ENCODE results near the gene PRDM15. TPM values are rescaled to one million over a fixed set of nuclear protein-coding genes. Genes with fewer than 3 reads are reported as not detected.

Gene PRDM15
- total and polyA plus RNA-seq, 2 donors (not counting 3 experiments of a cell fraction or from before 2014, with no cell fraction given): 11.8 to 12.9 TPM

DNA sequence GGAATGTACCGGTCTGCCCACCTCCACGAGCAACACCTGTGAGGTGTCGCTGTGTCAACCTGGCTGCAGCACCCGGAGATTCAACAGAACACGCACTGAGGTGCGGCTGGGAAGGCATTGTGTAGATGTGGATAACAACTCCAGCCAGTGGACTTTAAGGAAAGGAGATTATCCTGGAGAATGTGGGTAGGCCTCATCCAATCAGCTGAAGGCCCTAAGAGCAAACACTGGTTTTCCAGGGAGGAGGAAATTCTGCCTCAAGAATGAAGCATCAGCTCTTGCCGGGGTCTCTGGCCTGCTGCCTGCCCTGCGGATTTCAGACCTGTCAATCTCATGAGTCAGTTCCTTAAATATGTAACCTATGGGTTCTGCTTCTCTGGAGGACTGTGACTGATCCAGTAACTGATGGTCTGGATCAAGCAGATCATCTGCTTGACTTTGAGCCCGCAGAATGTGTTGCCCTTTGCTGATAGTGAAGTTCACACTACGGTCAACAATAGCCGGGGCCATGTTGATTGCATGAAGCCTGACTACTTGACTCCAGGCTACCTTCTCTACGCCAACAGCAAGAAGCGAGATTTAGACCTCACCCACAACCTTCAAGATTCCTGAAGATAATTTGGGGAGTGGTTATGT is 15.9 kb upstream of the PRDM15 start:
- BruUV-seq (replicated peaks): no TSS peak
- Histone ChIP-seq H3K36me3 (ENCODE audit: control insufficient read depth in 2 of 2, extremely low read depth in 1 of 2, insufficient read depth in 2 of 2, low read length in 2 of 2) (peaks cover 0 to 21% of the 10 kb centered on the region in 2 experiments), H3K4me1 (ENCODE audit: control insufficient read depth, extremely low read depth, insufficient read depth, low read length) (peaks cover 15% of the 10 kb centered on the region), H3K4me3 (replicated peaks in 1 of 3; ENCODE audit: insufficient read depth in 1 of 3, low read depth in 1 of 3, low read length in 3 of 3) (no peak overlapping the region), H3K27me3 (ENCODE audit: control insufficient read depth in 2 of 2, insufficient read depth in 2 of 2, low read length in 2 of 2) (no peaks in the 10 kb centered on the region), H2AFZ (ENCODE audit: low read depth, low read length) (no peak overlapping the region), H3K9me1 (replicated peaks; ENCODE audit: control insufficient read depth, extremely low read depth, insufficient read depth, low read length) (no peaks in the 10 kb centered on the region), H3K27ac (ENCODE audit: insufficient read depth, low read depth, low read length) (peak overlapping the region; percentile 26), H3K9ac (replicated peaks; ENCODE audit: extremely low read depth, insufficient read depth, low read length) (no peak overlapping the region), H3K4me2 (ENCODE audit: insufficient read depth, low read length) (peak overlapping the region; percentile 23), H3K9me3 (replicated peaks; ENCODE audit: control insufficient read depth, insufficient read depth, low read length) (no peaks in the 10 kb centered on the region), H4K20me1 (replicated peaks; ENCODE audit: control insufficient read depth, extremely low read depth, insufficient read depth, low read length) (no peaks in the 10 kb centered on the region), H3K79me2 (ENCODE audit: control insufficient read depth, insufficient read depth, low read length) (no peaks in the 10 kb centered on the region)
- DNase-seq (ENCODE audit: low read depth, low spot score) (peak; percentile 71), FAIRE-seq (peak; percentile 97)
- TF ChIP-seq POLR2A (IDR thresholded peaks at IDR 0.05; ENCODE audit: low read depth, low read length): no peak
- TF ChIP-seq, protein P1, sequence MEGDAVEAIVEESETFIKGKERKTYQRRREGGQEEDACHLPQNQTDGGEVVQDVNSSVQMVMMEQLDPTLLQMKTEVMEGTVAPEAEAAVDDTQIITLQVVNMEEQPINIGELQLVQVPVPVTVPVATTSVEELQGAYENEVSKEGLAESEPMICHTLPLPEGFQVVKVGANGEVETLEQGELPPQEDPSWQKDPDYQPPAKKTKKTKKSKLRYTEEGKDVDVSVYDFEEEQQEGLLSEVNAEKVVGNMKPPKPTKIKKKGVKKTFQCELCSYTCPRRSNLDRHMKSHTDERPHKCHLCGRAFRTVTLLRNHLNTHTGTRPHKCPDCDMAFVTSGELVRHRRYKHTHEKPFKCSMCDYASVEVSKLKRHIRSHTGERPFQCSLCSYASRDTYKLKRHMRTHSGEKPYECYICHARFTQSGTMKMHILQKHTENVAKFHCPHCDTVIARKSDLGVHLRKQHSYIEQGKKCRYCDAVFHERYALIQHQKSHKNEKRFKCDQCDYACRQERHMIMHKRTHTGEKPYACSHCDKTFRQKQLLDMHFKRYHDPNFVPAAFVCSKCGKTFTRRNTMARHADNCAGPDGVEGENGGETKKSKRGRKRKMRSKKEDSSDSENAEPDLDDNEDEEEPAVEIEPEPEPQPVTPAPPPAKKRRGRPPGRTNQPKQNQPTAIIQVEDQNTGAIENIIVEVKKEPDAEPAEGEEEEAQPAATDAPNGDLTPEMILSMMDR (IDR thresholded peaks at IDR 0.05; ENCODE audit: extremely low read depth in 1 of 2, insufficient read depth in 1 of 2, low read depth in 1 of 2, low read length in 2 of 2): no peak
- TF ChIP-seq GATA2 (IDR thresholded peaks at IDR 0.05; ENCODE audit: insufficient read depth, insufficient read length, low read depth, low read length): peak; percentile 50
- peak; percentile 60 for TF ChIP-seq FOS (IDR thresholded peaks at IDR 0.05; ENCODE audit: borderline replicate concordance, insufficient read depth, low read length)
- no peak for TF ChIP-seq MYC (IDR thresholded peaks at IDR 0.05; ENCODE audit: low read depth, low read length)
- TF ChIP-seq POLR2AphosphoS5 (IDR thresholded peaks at IDR 0.05; ENCODE audit: insufficient read depth, low read depth, low read length): peak; percentile 59
- TF ChIP-seq, protein P2, sequence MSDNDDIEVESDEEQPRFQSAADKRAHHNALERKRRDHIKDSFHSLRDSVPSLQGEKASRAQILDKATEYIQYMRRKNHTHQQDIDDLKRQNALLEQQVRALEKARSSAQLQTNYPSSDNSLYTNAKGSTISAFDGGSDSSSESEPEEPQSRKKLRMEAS (IDR thresholded peaks at IDR 0.05; ENCODE audit: insufficient read depth, insufficient read length): no peak
- TF ChIP-seq JUN (IDR thresholded peaks at IDR 0.05; ENCODE audit: borderline replicate concordance, insufficient read depth, insufficient read length, low read depth): no peak
- TF ChIP-seq EZH2 (IDR thresholded peaks at IDR 0.05; ENCODE audit: borderline replicate concordance, low read depth, low read length, severe bottlenecking): no peak
- intact Hi-C loops (cut with micrococcal nuclease) (no loop called here), dilution Hi-C loops (cut with MboI; ENCODE audit: extremely low pct_ligation_motif_present, low sequenced_read_pairs) (no loop called here)
- ChIA-PET POLR2A (no interaction called here), CTCF (interaction anchor here (0.6 to 2.4 kb wide), 9 partner anchors 11 to 223 kb away, joined by 3 to 8 read pairs (median 4); no protein-coding TSS in a partner anchor)
